Subcutaneous adipose tissue (tissue), 4 donors: ENCODE results near the gene FAM78A. TPM values are rescaled to one million over a fixed set of nuclear protein-coding genes. Genes with fewer than 3 reads are reported as not detected.

Source experiments
- total RNA-seq, 4 donors: library from RNA; depleted of rRNA; stranded (reverse); fragments of >200 nt; gene quantifications; one replicate each; pipeline ENCODE4 v1.1.0, GENCODE V29; 2016
- TF ChIP-seq, protein P1 (sequence below): fragments of 450-650 bp; IDR thresholded peaks from one replicate; pipeline ENCODE4 v1.5.1; 2016; ENCODE audit warnings: low read depth, mild to moderate bottlenecking, control low read depth, antibody characterized with exemption, moderate library complexity

FAM78A gene
- total RNA-seq, 4 donors from 2014 or later = 2.3 to 8.2 (median 3.2) TPM

DNA sequence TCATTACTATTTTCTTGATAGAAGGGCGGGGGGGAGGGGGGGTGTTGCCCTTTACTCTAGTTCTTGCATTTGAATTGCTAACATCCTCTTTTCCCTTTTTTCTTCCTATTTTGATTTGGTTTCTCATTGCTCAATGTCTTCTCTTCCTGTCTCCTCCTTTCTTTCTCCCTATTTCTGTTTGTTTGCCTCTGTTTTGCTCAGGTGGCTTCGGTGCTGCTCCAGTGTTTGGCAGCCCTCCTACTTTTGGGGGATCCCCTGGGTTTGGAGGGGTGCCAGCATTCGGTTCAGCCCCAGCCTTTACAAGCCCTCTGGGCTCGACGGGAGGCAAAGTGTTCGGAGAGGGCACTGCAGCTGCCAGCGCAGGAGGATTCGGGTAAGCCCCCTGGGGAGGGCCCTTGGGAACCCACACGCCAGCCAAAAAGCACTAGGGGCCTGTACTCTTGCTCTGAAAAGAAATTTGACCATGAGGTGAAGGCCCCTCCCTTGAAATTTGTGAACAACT lies 48.3 kb downstream of the FAM78A start:
- TF ChIP-seq, protein P1, sequence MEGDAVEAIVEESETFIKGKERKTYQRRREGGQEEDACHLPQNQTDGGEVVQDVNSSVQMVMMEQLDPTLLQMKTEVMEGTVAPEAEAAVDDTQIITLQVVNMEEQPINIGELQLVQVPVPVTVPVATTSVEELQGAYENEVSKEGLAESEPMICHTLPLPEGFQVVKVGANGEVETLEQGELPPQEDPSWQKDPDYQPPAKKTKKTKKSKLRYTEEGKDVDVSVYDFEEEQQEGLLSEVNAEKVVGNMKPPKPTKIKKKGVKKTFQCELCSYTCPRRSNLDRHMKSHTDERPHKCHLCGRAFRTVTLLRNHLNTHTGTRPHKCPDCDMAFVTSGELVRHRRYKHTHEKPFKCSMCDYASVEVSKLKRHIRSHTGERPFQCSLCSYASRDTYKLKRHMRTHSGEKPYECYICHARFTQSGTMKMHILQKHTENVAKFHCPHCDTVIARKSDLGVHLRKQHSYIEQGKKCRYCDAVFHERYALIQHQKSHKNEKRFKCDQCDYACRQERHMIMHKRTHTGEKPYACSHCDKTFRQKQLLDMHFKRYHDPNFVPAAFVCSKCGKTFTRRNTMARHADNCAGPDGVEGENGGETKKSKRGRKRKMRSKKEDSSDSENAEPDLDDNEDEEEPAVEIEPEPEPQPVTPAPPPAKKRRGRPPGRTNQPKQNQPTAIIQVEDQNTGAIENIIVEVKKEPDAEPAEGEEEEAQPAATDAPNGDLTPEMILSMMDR = no peak

DNA sequence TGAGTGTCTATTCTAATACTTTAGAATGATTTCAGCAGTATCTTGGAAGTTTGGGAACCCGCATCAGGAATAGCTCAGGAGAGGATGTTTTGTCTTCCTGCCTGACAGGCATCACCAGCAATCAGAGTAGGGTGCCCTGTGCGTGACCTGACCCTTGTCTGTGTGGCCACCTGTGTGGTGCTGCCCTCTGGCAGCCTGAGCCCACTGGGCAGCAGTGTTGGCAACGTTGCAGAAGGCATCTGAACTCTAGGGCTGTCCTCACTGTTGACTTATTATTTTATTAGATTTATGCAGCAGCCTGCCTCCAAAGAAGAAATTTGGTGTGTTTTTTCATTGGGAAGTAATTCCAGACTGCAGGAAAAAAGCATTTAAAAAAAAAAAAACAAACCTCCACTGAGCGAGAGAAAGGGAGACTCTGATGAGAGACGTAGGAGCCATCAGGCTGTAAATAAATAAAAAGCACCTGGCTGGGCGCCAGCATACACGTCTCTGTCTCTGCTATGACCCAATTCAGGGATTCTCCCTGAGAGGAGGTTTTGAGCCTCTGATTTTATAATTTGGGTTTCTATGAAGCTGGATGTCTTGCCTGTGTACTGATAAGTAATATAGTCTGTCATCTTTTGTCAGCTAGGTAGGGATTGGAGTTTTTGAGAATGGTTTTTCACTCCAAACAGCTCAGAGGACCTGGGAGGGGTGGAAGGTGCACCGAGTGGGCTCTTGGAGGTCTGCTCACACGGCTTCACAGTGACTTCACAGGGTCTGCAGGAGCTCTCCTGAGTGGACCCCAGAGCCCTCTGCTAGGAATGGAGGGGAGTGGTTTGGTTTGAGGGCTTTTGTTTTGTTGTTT lies 49.0 kb downstream of the FAM78A start:
- TF ChIP-seq, protein P1 = no peak

DNA sequence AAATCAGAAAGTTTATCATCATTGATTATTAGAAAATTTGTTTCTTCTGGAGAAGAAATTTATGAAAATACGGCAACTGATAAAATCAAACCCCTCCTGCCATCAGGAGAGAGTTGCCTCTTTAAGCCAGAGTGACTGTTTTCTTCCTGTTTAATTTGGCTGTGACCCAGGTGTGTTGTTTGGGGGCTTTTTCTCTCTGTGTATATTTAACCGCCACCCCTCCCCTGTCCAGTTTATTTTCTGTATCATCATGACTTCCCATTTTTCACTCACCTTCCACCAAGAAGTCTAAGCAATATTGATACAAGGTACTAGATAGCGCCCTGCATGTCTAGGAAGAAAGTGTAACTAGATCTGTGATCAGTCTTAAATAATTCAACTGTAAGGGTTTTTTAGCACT lies 50.1 kb downstream of the FAM78A start:
- TF ChIP-seq, protein P1 = no peak

DNA sequence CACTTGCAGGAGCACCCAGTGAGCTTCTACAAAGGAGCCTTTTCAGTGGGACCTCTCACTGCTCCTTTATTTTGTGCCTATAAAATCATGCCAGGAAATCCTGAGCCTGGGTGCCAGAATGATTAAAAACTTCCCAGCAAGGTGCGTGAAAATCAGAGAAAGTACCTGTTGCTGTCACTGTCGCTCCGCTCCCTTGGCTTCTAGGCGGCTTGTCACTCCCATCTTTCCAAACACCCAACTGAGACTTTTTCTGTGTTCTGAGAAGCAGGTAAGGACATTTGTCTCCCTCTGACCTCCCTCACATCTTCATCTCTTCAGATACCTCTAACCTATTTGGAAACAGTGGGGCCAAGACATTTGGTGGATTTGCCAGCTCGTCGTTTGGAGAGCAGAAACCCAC lies 53.9 kb downstream of the FAM78A start:
- TF ChIP-seq, protein P1 = no peak

DNA sequence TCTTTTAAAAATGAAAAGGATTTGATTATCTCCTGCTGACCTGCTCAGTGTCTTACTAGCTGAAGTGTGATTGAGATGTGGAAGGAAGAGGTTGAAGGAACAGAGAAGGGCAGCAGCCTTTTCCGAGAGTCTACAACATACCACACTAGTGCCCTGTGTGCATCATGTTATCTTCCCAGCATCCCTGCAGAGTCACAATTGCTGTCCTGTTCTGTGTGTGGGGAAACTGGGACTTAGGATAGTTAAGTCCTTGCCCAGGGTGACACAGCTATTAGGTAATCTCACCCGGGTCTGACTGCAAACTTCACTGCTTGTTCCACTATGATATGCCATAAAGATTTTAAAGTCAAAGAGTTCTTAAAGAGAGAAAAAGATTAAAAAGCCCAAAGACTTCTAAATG lies 55.8 kb downstream of the FAM78A start:
- TF ChIP-seq, protein P1 = no peak

- TF ChIP-seq, protein P1 = no peak
Observed at GRCh38 chr9:131218370-131218769, 57.9 kb downstream of the FAM78A start.

DNA sequence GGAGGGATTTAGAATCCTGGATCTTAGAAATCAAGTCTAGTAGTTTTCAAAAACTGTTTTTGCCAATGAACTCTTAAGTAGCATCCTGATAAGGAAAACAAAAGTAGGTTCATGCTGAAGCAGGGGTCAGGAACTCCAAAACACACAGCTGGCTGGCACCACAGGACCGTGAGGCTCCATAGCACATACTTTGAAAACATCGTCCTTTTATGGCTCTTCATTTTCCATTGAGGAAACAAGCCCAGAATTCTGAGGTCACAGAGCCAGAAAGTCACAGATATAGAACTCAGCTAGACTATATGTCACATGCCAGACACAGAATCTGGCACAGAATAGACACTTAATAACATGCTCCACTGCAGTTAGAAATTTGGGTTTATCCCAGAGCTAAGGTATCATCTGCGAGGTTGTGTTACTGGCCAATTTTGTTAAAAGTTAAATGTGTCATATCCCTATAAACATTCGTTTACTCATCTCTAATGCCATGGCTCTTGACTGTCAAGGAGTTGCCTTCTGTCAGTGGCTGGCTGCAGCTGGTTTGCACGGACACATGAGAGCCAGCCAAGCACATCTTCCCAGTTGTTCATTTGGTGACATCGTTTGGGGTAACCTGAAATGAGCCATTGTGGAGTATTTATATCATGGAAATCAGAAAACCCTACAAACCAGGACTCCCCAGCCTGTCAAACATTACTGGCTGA lies 58.8 kb downstream of the FAM78A start:
- TF ChIP-seq, protein P1 = no peak
